Measurements from ENCODE around the gene ARHGAP6. TPM values are rescaled to one million over a fixed set of nuclear protein-coding genes. Genes with fewer than 3 reads are reported as not detected.
"Not testable (repeated sequence)": the region's sequence is repeated elsewhere in the genome, so short reads cannot be mapped to it uniquely, and the experiment has no call there.

The ARHGAP6 gene
- total and polyA plus RNA-seq, 2 donors (not counting 3 experiments of a cell fraction or from before 2014, with no cell fraction given): 0.69 to 0.83 TPM

- no peaks in the 10 kb centered on the region for H3K79me2 ChIP-seq (ENCODE audit: control insufficient read depth, insufficient read depth, low read length)
- no peaks in the 10 kb centered on the region for H3K27me3 ChIP-seq (ENCODE audit: control insufficient read depth in 2 of 2, insufficient read depth in 2 of 2, low read length in 2 of 2)
- dilution Hi-C loops (cut with MboI; ENCODE audit: extremely low pct_ligation_motif_present, low sequenced_read_pairs) (no loop called here), intact Hi-C loops (cut with micrococcal nuclease) (no loop called here)
- no peaks in the 10 kb centered on the region for H3K36me3 ChIP-seq (ENCODE audit: control insufficient read depth in 2 of 2, extremely low read depth in 1 of 2, insufficient read depth in 2 of 2, low read length in 2 of 2)
- H4K20me1 ChIP-seq (replicated peaks; ENCODE audit: control insufficient read depth, extremely low read depth, insufficient read depth, low read length): no peaks in the 10 kb centered on the region
- no peak overlapping the region for H3K27ac ChIP-seq (ENCODE audit: insufficient read depth, low read depth, low read length)
- H3K4me3 ChIP-seq (replicated peaks in 1 of 3; ENCODE audit: insufficient read depth in 1 of 3, low read depth in 1 of 3, low read length in 3 of 3): no peak overlapping the region
- FAIRE-seq (no peak), DNase-seq (ENCODE audit: low read depth, low spot score) (no peak)
- no peak overlapping the region for H2AFZ ChIP-seq (ENCODE audit: low read depth, low read length)
- H3K9ac ChIP-seq (replicated peaks; ENCODE audit: extremely low read depth, insufficient read depth, low read length): no peak overlapping the region
- H3K4me1 ChIP-seq (ENCODE audit: control insufficient read depth, extremely low read depth, insufficient read depth, low read length): no peaks in the 10 kb centered on the region
- TF ChIP-seq POLR2A (IDR thresholded peaks at IDR 0.05; ENCODE audit: low read depth, low read length) (no peak), JUN (IDR thresholded peaks at IDR 0.05; ENCODE audit: borderline replicate concordance, insufficient read depth, insufficient read length, low read depth) (no peak), MYC (IDR thresholded peaks at IDR 0.05; ENCODE audit: low read depth, low read length) (no peak), POLR2AphosphoS5 (IDR thresholded peaks at IDR 0.05; ENCODE audit: insufficient read depth, low read depth, low read length) (no peak), FOS (IDR thresholded peaks at IDR 0.05; ENCODE audit: borderline replicate concordance, insufficient read depth, low read length) (no peak), MAX (IDR thresholded peaks at IDR 0.05; ENCODE audit: insufficient read depth, insufficient read length) (no peak), GATA2 (IDR thresholded peaks at IDR 0.05; ENCODE audit: insufficient read depth, insufficient read length, low read depth, low read length) (no peak), EZH2 (IDR thresholded peaks at IDR 0.05; ENCODE audit: borderline replicate concordance, low read depth, low read length, severe bottlenecking) (no peak)
- TF ChIP-seq, protein P1, sequence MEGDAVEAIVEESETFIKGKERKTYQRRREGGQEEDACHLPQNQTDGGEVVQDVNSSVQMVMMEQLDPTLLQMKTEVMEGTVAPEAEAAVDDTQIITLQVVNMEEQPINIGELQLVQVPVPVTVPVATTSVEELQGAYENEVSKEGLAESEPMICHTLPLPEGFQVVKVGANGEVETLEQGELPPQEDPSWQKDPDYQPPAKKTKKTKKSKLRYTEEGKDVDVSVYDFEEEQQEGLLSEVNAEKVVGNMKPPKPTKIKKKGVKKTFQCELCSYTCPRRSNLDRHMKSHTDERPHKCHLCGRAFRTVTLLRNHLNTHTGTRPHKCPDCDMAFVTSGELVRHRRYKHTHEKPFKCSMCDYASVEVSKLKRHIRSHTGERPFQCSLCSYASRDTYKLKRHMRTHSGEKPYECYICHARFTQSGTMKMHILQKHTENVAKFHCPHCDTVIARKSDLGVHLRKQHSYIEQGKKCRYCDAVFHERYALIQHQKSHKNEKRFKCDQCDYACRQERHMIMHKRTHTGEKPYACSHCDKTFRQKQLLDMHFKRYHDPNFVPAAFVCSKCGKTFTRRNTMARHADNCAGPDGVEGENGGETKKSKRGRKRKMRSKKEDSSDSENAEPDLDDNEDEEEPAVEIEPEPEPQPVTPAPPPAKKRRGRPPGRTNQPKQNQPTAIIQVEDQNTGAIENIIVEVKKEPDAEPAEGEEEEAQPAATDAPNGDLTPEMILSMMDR (IDR thresholded peaks at IDR 0.05; ENCODE audit: extremely low read depth in 1 of 2, insufficient read depth in 1 of 2, low read depth in 1 of 2, low read length in 2 of 2): no peak
- no peaks in the 10 kb centered on the region for H3K9me1 ChIP-seq (replicated peaks; ENCODE audit: control insufficient read depth, extremely low read depth, insufficient read depth, low read length)
- POLR2A ChIA-PET: no interaction called here
- no peak overlapping the region for H3K4me2 ChIP-seq (ENCODE audit: insufficient read depth, low read length)
- BruUV-seq (replicated peaks): no TSS peak
- no peaks in the 10 kb centered on the region for H3K9me3 ChIP-seq (replicated peaks; ENCODE audit: control insufficient read depth, insufficient read depth, low read length)
- CTCF ChIA-PET: interaction anchor here (0.9 kb wide), 1 partner anchor 144 kb away, joined by 3 read pairs; no protein-coding TSS in a partner anchor
These were observed 140.0 kb downstream of the ARHGAP6 start for GRCh38 chrX:11525685-11526084.

DNA sequence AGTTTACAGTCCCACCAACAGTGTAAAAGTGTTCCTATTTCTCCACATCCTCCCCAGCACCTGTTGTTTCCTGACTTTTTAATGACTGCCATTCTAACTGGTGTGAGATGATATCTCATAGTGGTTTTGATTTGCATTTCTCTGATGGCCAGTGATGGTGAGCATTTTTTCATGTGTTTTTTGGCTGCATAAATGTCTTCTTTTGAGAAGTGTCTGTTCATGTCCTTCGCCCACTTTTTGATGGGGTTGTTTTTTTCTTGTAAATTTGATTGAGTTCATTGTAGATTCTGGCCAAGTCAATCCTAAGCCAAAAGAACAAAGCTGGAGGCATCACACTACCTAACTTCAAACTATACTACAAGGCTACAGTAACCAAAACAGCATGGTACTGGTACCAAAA, 146.5 kb downstream of the ARHGAP6 start:
- H3K27ac ChIP-seq (ENCODE audit: insufficient read depth, low read depth, low read length); H3K4me1 ChIP-seq (ENCODE audit: control insufficient read depth, extremely low read depth, insufficient read depth, low read length); H3K27me3 ChIP-seq (ENCODE audit: control insufficient read depth in 2 of 2, insufficient read depth in 2 of 2, low read length in 2 of 2); H3K36me3 ChIP-seq (ENCODE audit: control insufficient read depth in 2 of 2, extremely low read depth in 1 of 2, insufficient read depth in 2 of 2, low read length in 2 of 2); H3K9me3 ChIP-seq (replicated peaks; ENCODE audit: control insufficient read depth, insufficient read depth, low read length); H3K4me3 ChIP-seq (replicated peaks in 1 of 3; ENCODE audit: insufficient read depth in 1 of 3, low read depth in 1 of 3, low read length in 3 of 3); POLR2A ChIA-PET; CTCF ChIA-PET; intact Hi-C loops (cut with micrococcal nuclease); H3K79me2 ChIP-seq (ENCODE audit: control insufficient read depth, insufficient read depth, low read length); dilution Hi-C loops (cut with MboI; ENCODE audit: extremely low pct_ligation_motif_present, low sequenced_read_pairs); FAIRE-seq; H2AFZ ChIP-seq (ENCODE audit: low read depth, low read length); H3K9me1 ChIP-seq (replicated peaks; ENCODE audit: control insufficient read depth, extremely low read depth, insufficient read depth, low read length); H4K20me1 ChIP-seq (replicated peaks; ENCODE audit: control insufficient read depth, extremely low read depth, insufficient read depth, low read length); BruUV-seq (replicated peaks); H3K9ac ChIP-seq (replicated peaks; ENCODE audit: extremely low read depth, insufficient read depth, low read length); H3K4me2 ChIP-seq (ENCODE audit: insufficient read depth, low read length); DNase-seq (ENCODE audit: low read depth, low spot score): not testable (repeated sequence)
